AG08395 (cell line): ENCODE data around the gene VRK2.
"Not testable (repeated sequence)": the region's sequence is repeated elsewhere in the genome, so short reads cannot be mapped to it uniquely, and the experiment has no call there.

ENCODE experiments used
- DNase-seq: peaks from one replicate; pipeline ENCODE4 v3.0.0; 2012; ENCODE audit warnings: mixed read lengths, low spot score

VRK2 gene

GRCh38 chr2:58107803-58108710 lies 61.5 kb downstream of the VRK2 start:
- peak; percentile 66 for DNase-seq

GRCh38 chr2:58109481-58109880 lies 62.9 kb downstream of the VRK2 start:
- DNase-seq = no peak

GRCh38 chr2:58110765-58111164 lies 64.2 kb downstream of the VRK2 start:
- no peak for DNase-seq

GRCh38 chr2:58113563-58113962 lies 67.0 kb downstream of the VRK2 start:
- not testable (repeated sequence) for DNase-seq

- no peak for DNase-seq
These were observed 74.1 kb downstream of the VRK2 start for GRCh38 chr2:58120626-58121229.

- no peak for DNase-seq
These were observed 75.4 kb downstream of the VRK2 start for GRCh38 chr2:58122040-58122439.

- DNase-seq = no peak
These were observed 75.9 kb downstream of the VRK2 start for GRCh38 chr2:58122540-58122939.

- DNase-seq = no peak
These were observed 80.5 kb downstream of the VRK2 start for GRCh38 chr2:58127111-58127510.

- no peak for DNase-seq
These were observed 83.6 kb downstream of the VRK2 start for GRCh38 chr2:58130238-58130637.

GRCh38 chr2:58131191-58132011 lies 84.8 kb downstream of the VRK2 start:
- DNase-seq = no peak

GRCh38 chr2:58133395-58133794 lies 86.8 kb downstream of the VRK2 start:
- DNase-seq = no peak

- no peak for DNase-seq
These were observed 89.3 kb downstream of the VRK2 start for GRCh38 chr2:58135861-58136260.

- peak; percentile 64 for DNase-seq
These were observed 90.6 kb downstream of the VRK2 start for GRCh38 chr2:58137221-58137620.

GRCh38 chr2:58137856-58138255 lies 91.2 kb downstream of the VRK2 start:
- no peak for DNase-seq

GRCh38 chr2:58138396-58139030 lies 91.9 kb downstream of the VRK2 start:
- no peak for DNase-seq

- peak; percentile 44 for DNase-seq
These were observed 94.0 kb downstream of the VRK2 start for GRCh38 chr2:58140508-58141072.

GRCh38 chr2:58145769-58146168 lies 99.2 kb downstream of the VRK2 start:
- not testable (repeated sequence) for DNase-seq

GRCh38 chr2:58146707-58147106 lies 100.1 kb downstream of the VRK2 start:
- no peak for DNase-seq

GRCh38 chr2:58155160-58155778 lies 108.7 kb downstream of the VRK2 start:
- no peak for DNase-seq

- DNase-seq = peak; percentile 66
These were observed 110.2 kb downstream of the VRK2 start for GRCh38 chr2:58156780-58157179.

- DNase-seq = no peak
These were observed 111.1 kb downstream of the VRK2 start for GRCh38 chr2:58157754-58158153.
